Keratinocyte (primary cell): Measurements from ENCODE around the gene CYP2B6. TPM values are rescaled to one million over a fixed set of nuclear protein-coding genes. Genes with fewer than 3 reads are reported as not detected.

Experiments used
- DNase-seq: peaks from one replicate; pipeline ENCODE4 v3.0.0-alpha.2; 2011; ENCODE audit warnings: low read depth, missing footprints, low spot score
- FAIRE-seq: peaks from 2 replicates; lab custom pipeline; 2011; peaks lifted over from hg19 to GRCh38; lab: Jason Lieb, UNC
- H2AFZ ChIP-seq: 2 replicates; pipeline ENCODE4 v1.6.0; 2012; ENCODE audit warnings: low read length, control low read depth, inconsistent platforms; ENCODE audit not compliant: control insufficient read depth
- H3K27ac ChIP-seq: 2 replicates; pipeline ENCODE4 v1.5.1; 2011; ENCODE audit warnings: low read length; ENCODE audit not compliant: control insufficient read depth, insufficient read depth
- H3K27me3 ChIP-seq: 3 replicates; pipeline ENCODE4 v1.6.0; 2011; ENCODE audit warnings: low read length; ENCODE audit not compliant: control insufficient read depth, insufficient read depth; ENCODE audit errors: extremely low read depth
- H3K36me3 ChIP-seq, 2 experiments: 2 replicates in 1 of 2; 3 replicates in 1 of 2; pipeline ENCODE4 v1.5.1; 2011; ENCODE audit warnings: low read length in 2 of 2, mild to moderate bottlenecking in 1 of 2; ENCODE audit not compliant: control insufficient read depth in 2 of 2, insufficient read depth in 2 of 2; ENCODE audit errors: extremely low read depth in 1 of 2
- H3K4me1 ChIP-seq: 3 replicates; pipeline ENCODE4 v1.5.1; 2011; ENCODE audit warnings: low read length; ENCODE audit not compliant: control insufficient read depth, insufficient read depth; ENCODE audit errors: extremely low read depth
- H3K4me2 ChIP-seq: 3 replicates; pipeline ENCODE4 v1.6.0; 2011; ENCODE audit warnings: low read depth, low read length; ENCODE audit not compliant: control insufficient read depth, insufficient read depth; ENCODE audit errors: extremely low read depth
- H3K4me3 ChIP-seq, 3 experiments: fragments of 200-600 bp in 1 of 3; sonication (generic) in 1 of 3; 2 replicates in 2 of 3; 3 replicates in 1 of 3; pipeline ENCODE4 v1.5.1; 2011 to 2016; ENCODE audit warnings: low read length in 3 of 3, mild to moderate bottlenecking in 3 of 3, control low read depth in 2 of 3, inconsistent platforms in 1 of 3, low read depth in 1 of 3, mixed read lengths in 1 of 3, mixed run types in 1 of 3, moderate library complexity in 1 of 3; ENCODE audit not compliant: control insufficient read depth in 2 of 3, insufficient read depth in 2 of 3; ENCODE audit errors: extremely low read depth in 1 of 3
- H3K79me2 ChIP-seq: 2 replicates; pipeline ENCODE4 v1.6.0; 2012; ENCODE audit warnings: low read length; ENCODE audit not compliant: control insufficient read depth, insufficient read depth
- H3K9ac ChIP-seq: 3 replicates; pipeline ENCODE4 v1.6.0; 2011; ENCODE audit warnings: low read length; ENCODE audit not compliant: control insufficient read depth, insufficient read depth; ENCODE audit errors: extremely low read depth
- H3K9me1 ChIP-seq: 3 replicates; pipeline ENCODE4 v1.6.0; 2011; ENCODE audit warnings: low read length; ENCODE audit not compliant: control insufficient read depth, insufficient read depth; ENCODE audit errors: extremely low read depth
- H3K9me3 ChIP-seq: 2 replicates; pipeline ENCODE4 v1.5.1; 2012; ENCODE audit warnings: low read depth, low read length; ENCODE audit not compliant: control insufficient read depth
- H4K20me1 ChIP-seq: 3 replicates; pipeline ENCODE4 v1.6.0; 2011; ENCODE audit warnings: low read length; ENCODE audit not compliant: control insufficient read depth, insufficient read depth; ENCODE audit errors: extremely low read depth
- CTCF ChIP-seq, 3 experiments: IDR thresholded peaks in 1 of 3; conservative IDR thresholded peaks in 1 of 3; optimal IDR thresholded peaks in 1 of 3; 2 replicates in 2 of 3; 3 replicates in 1 of 3; pipeline versions ENCODE3 to v1.5.1; 2011; ENCODE audit warnings: low read length in 3 of 3, mild to moderate bottlenecking in 3 of 3, moderate library complexity in 2 of 3, control low read depth in 1 of 3, inconsistent platforms in 1 of 3; ENCODE audit not compliant: insufficient read depth in 2 of 3; ENCODE audit errors: extremely low read depth in 1 of 3
- EZH2 ChIP-seq: IDR thresholded peaks from one replicate; pipeline ENCODE4 v1.6.1; 2012; ENCODE audit warnings: inconsistent platforms, mild to moderate bottlenecking, low read length, moderate library complexity
- dilution Hi-C: fragments of 300-500 bp; cut with MboI; formaldehyde crosslinking; loops from one replicate; pipeline ENCODE4 v1.7.0; 2020; ENCODE audit warnings: low sequenced_read_pairs; ENCODE audit not compliant: extremely low pct_ligation_motif_present
- polyA plus RNA-seq, 5 experiments: library from polyadenylated mRNA; depleted of rRNA in 3 of 5; stranded (reverse) in 3 of 5; stranded (forward) in 1 of 5; unstranded in 1 of 5; fragments of >200 nt; gene quantifications; 1 replicate in 1 of 5; 2 replicates in 3 of 5; 3 replicates in 1 of 5; pipeline versions ENCODE4 v1.2.1 to v1.2.3, GENCODE V29; 2011 to 2012; ENCODE audit warnings: missing spikeins in 2 of 5, low read depth in 1 of 5, low replicate concordance in 1 of 5

Gene CYP2B6
- polyA plus RNA-seq, 1 donor (not counting 4 experiments of a cell fraction or from before 2014, with no cell fraction given), result not detected

GRCh38 chr19:40981591-40981990 lies 9.5 kb upstream of the CYP2B6 start:
- H3K4me3 ChIP-seq, result no peak overlapping the region
- H3K27me3 ChIP-seq, result peaks cover 6% of the 10 kb centered on the region
- dilution Hi-C loops, result no loop called here
- no peaks in the 10 kb centered on the region for H4K20me1 ChIP-seq
- DNase-seq (no peak), FAIRE-seq (no peak)
- H3K4me2 ChIP-seq, result no peak overlapping the region
- H3K36me3 ChIP-seq, result no peaks in the 10 kb centered on the region
- no peaks in the 10 kb centered on the region for H3K9me3 ChIP-seq
- no peak overlapping the region for H2AFZ ChIP-seq
- H3K27ac ChIP-seq, result no peak overlapping the region
- no peak overlapping the region for H3K9ac ChIP-seq
- TF ChIP-seq CTCF (optimal IDR thresholded peaks at IDR 0.05 in 1 of 3, IDR thresholded peaks at IDR 0.05 in 1 of 3, conservative IDR thresholded peaks at IDR 0.05 in 1 of 3; ENCODE audit: extremely low read depth in 1 of 3, insufficient read depth in 2 of 3, low read length in 3 of 3) (no peak), EZH2 (no peak)
- no peaks in the 10 kb centered on the region for H3K79me2 ChIP-seq
- H3K9me1 ChIP-seq, result no peaks in the 10 kb centered on the region
- H3K4me1 ChIP-seq, result no peaks in the 10 kb centered on the region

GRCh38 chr19:40982594-40983101 lies 8.4 kb upstream of the CYP2B6 start:
- Histone ChIP-seq H3K9me3 (no peaks in the 10 kb centered on the region), H3K4me2 (no peak overlapping the region), H3K4me1 (no peaks in the 10 kb centered on the region), H3K36me3 (no peaks in the 10 kb centered on the region), H3K79me2 (no peaks in the 10 kb centered on the region), H2AFZ (no peak overlapping the region), H3K27ac (no peak overlapping the region), H3K4me3 (no peak overlapping the region), H3K9me1 (no peaks in the 10 kb centered on the region), H3K27me3 (peaks cover 6% of the 10 kb centered on the region), H4K20me1 (no peaks in the 10 kb centered on the region), H3K9ac (no peak overlapping the region)
- dilution Hi-C loops, result no loop called here
- no peak for TF ChIP-seq CTCF (optimal IDR thresholded peaks at IDR 0.05 in 1 of 3, IDR thresholded peaks at IDR 0.05 in 1 of 3, conservative IDR thresholded peaks at IDR 0.05 in 1 of 3; ENCODE audit: extremely low read depth in 1 of 3, insufficient read depth in 2 of 3, low read length in 3 of 3)
- no peak for DNase-seq
- FAIRE-seq, result no peak
